Activated CD4-positive, CD25-positive, alpha-beta regulatory T cell (primary cell): ENCODE results near the gene MAPK8IP3.
"Not testable (repeated sequence)": the region's sequence is repeated elsewhere in the genome, so short reads cannot be mapped to it uniquely, and the experiment has no call there.

Experiments used
- DNase-seq, 4 experiments: peaks; one replicate each; lab custom pipeline; 2025; lab: John Stamatoyannopoulos, UW

Gene MAPK8IP3

DNA sequence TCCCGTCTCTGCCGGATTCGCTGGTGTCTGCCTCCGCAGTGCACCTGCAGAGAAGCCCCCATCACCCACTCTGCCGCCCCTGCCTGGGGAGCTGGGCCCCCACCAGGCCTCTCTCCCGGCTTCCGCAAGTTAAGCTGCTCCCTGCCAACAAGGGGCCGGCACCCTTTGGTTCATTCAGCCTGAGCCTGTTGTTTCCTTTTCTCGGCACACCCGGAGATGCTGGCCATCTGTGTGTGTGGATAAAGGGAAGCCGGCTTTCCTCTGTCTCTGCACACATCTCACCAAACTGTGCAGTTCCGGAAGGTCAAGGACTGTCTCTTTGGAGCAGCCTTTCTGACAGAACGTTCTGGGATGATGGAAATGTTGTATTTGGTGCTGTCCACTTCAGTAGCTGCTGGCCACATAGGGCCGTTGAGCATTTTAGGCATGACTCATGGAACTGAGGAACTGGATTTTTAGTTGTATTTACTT lies 6.8 kb downstream of the MAPK8IP3 start:
- no peak for DNase-seq

DNA sequence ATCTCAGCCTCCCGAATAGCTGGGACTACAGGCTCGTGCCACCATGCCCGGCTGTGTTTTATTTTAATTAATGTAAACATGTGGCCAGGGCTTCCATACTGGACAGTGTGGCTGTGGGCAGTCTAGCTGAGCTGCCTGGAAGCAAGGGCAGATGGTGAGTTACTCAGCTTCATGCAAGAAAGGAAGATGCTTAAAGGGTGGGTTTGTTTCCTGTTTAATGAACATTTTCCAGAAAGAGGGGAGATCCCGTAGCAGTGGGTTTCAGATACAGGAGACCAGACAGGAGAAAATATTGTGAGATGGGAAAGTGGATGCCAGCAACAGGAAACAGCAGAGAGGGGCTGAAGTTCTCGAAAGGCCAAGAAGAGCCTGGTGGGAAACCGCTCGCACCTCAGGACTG lies 7.3 kb downstream of the MAPK8IP3 start:
- no peak for DNase-seq

DNA sequence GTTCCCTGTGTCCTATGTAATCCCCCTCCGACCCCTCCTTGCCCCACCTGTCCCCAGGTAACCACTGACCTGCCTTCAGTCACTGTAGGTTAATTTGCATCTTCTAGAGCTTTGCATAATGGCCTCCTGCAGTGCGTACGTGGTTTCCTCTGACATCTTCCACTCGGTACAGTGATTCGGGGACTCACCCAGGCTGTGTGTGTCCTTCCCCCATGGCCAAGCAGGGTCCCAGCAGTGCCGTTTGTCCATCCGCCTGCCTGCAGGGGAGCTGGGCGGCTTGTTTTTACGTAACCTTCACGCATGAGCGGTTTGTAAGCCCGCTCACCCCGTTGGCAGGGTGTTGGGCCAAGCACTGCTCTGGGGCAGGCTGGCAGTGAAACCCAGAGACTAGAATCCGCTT lies 7.9 kb downstream of the MAPK8IP3 start:
- no peak for DNase-seq

DNA sequence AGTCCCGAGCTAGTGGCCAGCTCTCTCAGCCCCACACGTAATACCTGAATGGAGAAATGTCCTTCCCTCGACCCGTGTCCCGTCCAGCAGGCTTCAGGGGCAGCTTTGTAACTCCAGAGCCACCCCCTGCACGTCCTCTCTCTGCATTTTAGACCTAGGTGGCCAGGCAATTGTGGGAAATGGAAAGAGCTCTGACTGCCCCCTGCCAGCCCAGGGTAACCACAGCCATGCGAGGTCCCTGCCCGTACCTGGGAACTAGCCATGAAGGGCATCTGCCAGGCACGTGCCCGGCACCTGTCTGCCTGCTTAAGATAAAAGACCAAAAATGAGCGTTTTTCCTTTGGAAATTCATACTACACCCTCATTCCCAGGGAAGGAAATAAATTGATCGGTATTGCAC lies 9.2 kb downstream of the MAPK8IP3 start:
- no peak for DNase-seq

DNA sequence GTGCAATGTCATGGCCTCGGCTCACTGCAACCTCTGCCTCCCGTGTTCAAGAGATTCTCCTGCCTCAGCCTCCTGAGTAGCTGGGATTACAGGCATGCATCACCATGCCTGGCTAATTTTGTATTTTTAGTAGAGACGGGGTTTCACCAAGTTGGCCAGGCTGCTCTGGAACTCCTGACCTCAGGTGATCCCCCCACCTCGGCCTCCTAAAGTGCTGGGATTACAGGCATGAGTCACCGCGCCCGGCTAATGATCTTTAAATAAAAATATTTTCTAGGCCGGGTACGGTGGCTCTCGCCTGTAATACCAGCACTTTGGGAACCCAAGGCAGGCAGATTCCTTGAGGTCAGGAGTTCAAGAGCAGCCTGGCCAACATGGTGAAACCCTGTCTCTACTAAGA lies 12.2 kb downstream of the MAPK8IP3 start:
- not testable (repeated sequence) for DNase-seq

DNA sequence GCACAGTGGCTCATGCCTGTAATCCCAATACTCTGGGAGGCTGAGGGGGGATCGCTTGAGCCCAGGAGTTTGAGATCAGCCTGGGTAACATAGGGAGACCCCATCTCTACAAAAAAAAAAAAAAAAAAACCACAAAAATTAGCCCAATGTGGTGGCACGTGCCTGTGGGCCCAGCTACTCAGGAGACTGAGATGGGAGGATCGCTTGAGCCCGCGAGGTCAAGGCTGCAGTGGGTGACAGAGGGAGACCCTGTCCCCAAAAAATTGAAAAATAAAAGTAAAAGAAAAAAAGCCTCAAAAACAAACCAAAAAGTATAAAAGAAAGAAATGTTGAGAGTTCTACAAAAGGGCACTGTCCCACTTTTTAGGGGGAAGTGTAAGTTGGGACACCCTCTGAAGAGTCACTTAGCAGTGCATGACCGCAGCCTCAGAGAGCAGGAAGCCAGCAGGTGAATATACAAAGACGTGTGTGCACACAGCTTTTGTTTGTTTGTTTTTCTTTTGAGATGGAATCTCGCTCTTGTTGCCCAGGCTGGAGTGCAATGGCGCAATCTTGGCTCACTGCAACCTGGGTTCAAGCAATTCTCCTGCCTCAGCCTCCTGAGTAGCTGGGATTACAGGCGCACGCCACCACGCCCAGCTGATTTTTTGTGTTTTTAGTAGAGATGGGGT lies 13.7 kb downstream of the MAPK8IP3 start:
- not testable (repeated sequence) for DNase-seq

DNA sequence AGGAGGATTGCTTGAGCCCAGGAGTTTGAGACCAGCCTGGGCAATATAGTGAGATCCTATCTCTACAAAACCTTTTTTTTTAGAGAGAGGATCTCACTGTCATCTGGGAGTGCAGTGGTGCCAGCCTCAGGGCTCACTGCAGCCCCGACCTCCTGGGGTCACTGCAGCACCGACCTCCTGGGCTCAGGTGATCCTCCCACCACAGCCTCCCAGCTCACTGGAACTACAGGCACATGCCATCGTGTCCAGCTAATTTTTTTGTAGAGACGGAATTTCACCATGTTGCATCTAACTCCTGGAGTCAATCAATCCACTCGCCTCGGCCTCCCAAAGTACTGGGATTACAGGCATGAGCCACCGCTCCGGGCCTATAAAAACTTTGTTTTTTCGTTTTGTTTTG lies 15.4 kb downstream of the MAPK8IP3 start:
- no peak for DNase-seq

DNA sequence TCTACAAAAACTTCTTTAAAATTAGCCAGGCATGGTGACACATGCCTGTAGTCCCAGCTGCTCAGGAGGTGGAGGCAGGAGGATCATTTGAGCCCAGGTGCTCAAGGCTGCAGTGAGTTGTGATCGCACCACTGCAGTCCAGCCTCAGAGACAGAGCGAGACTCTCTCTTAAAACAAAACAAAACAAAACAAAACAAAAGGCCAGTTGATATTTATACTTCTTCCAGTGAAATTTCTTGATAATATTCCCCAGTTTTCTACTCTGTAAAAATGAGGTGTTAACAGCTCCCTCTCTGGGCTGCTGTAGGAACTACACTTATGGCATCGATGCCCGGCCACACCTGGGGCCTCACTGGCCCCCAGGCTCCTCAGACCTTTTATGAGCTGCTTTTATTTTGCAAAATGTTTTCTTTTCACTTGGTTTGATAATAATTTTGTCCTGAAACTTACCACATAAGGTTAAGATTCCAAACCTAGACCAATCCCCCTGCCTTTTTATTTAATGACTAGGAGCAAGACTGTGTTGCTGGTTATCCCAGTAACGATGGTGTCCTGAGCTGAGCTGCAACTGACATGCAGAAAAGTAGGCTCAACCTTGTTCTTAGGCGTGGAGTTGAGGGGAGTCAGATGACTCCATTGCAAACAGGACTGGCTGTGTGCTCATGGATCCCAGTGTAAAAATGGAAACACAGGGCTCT lies 17.6 kb downstream of the MAPK8IP3 start:
- peak in 1 of 4 experiments; percentile 5 for DNase-seq

DNA sequence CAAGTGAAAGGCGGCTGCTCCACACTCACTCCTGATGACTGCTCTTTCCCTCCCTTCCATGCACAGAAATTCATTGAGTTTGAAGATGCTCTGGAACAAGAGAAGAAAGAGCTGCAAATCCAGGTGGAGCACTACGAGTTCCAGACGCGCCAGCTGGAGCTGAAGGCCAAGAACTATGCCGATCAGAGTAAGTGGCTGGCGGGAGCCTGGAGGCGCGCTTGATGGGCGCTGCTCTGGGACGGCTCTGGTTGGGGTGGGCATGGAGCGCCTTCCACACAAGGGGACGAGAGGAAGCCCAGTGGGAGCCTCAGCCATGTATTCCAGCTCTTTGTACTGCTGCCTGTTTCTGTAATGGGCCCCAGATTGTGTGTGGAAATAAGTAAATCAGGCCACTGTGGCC lies 18.5 kb downstream of the MAPK8IP3 start:
- DNase-seq = no peak

DNA sequence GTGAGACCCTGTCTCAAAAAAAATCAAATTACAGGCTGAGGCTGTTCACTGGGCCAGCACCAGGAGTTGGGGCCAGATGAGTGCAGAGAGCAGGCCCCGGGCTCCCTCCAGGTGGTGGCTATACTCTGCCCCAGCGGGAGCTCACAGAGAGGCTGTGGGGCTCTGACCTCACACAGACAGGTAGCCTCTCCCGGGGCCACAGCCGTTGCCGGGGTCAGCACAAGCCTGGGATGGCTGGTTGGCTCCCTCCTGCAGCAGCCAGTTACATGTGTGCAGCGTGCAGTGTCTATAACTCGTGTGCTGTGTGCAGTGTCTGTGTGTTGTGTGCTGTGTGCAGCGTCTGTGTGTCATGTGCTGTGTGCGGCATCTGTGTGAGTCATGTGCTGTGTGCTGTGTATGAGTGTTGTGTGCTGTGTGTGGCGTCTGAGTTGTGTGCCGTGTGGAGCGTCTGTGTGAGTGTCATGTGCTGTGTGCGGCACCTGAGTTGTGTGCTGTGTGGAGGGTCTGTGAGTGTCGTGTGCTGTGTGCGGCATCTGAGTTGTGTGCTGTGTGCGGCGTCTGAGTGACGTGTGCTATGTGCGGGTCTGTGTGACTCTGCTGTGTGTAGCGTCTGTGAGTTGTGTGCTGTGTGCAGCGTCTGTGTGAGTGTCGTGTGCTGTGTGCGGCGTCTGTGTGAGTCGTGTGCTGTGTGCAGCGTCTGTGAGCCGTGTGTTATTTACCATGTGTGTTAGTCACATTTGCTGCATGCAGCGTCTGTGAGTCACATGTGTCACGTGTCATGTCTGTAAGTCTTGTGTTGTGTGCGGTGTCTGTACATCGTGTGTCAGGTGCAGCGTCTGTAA lies 20.9 kb downstream of the MAPK8IP3 start:
- DNase-seq = no peak

DNA sequence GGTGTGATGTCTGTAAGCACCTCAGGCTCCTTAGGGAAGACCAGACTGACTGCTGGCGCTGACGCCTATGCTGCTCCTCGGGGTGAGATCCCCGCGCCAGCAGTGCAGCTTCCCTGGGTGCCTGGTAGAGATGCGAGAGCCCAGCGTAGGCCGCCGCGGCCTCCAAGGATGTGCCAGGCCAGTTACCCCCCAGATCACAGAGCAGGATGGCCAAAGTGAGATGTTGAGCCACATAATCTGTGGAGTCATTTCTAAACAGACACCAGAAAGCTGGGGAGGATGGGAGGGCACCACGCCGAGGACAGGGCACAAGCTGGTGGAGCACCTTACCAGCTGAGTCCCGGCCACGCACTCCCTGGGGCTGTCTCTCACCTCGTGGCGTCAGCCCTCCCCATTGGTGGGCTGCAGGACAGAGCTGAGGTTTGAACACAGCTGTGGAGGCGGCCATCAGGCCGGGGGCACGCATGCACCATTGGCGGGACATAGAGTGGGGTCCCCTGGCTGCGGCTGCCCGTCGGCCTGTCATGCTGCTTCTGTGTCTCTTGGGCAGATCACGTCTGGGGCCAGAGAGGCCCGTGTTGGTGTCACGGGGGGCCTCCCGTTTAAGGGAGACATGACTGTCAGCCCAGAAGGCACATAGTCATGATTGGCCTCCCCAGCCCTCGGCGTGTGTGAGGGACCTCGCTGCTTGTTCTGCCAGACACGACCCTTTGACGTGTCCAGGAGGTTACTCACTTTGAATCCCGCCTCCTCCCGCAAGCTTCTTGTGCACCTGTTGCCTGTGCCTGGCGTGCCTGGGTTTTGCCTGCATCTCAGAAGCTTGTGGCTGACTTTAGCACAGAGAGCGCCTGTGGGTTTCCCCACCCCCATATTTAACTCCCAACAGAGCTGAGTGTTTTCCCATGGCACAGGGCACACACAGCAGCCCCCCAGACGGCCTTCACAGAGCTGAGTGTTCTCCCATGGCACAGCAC lies 21.9 kb downstream of the MAPK8IP3 start:
- DNase-seq = no peak

DNA sequence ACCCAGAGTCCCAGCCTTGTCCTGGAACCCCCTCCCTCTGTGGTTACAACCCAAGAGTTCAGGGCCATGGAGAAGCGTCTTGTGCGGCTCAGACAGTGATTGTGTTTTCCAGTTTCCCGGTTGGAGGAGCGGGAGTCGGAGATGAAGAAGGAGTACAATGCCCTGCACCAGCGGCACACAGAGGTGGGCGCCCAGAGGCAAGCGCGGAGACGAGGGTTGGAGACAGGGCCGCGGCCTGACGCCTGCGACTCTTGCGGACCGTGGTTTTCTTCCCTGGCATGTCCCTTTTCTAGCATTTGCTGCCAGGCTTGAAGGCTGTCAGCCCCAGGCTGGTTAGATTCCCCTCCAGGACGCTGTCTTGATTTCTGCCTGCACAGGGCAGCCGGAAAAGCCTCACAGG lies 23.0 kb downstream of the MAPK8IP3 start:
- no peak for DNase-seq

DNA sequence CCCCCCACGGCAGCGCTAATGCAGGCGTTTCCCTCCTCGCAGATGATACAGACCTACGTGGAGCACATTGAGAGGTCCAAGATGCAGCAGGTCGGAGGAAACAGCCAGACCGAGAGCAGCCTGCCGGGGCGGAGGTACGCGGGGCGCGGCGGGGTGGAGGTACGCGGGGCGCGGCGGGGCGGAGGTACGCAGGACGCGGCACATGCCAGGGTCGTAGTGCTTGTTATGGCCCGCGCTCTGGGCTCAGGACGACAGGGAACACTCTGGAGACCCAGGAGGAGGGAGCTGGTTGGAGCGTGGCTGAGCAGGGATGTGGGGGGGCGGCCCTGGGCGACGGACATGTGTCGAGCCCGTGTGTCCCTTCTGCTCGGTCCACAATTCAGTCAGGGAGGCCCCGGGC lies 23.4 kb downstream of the MAPK8IP3 start:
- DNase-seq = no peak

DNA sequence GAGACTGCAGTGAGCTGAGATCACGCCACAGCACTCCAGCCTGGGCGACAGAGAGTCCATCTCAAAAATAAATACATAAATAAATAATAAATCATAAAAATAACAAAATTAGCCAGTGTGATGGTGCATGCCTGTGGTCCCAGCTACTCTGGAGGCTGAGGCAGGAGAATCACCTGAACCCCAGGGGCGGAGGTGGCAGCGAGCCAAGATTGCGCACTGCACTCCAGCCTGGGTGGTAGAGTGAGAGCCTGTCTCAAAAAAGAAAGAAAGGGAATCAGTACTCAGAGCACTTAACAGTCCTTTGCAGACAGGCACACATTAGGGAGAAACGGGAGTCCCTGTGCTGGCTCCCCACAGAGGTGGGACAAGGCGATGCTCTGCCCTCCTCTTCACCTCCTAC lies 25.1 kb downstream of the MAPK8IP3 start:
- no peak for DNase-seq

DNA sequence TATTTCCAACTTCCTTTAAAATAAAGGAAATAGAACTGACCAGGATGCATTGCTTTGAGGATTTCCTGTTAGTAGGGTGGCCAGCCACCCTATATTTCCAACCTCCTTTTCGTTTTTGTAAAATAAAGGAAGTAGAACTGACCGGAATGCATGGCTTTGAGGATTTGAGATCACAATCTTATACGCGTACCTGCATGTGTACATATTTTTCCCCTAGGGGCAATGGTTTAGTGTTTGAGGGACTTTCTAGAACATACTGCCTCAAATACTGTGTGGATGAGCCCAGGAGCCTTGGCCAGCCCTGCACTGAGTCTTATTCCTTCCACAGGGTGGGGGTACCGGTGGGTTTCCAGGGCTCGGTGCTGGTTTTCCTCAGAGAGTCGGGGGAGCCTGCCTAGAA lies 25.6 kb downstream of the MAPK8IP3 start:
- DNase-seq = no peak

DNA sequence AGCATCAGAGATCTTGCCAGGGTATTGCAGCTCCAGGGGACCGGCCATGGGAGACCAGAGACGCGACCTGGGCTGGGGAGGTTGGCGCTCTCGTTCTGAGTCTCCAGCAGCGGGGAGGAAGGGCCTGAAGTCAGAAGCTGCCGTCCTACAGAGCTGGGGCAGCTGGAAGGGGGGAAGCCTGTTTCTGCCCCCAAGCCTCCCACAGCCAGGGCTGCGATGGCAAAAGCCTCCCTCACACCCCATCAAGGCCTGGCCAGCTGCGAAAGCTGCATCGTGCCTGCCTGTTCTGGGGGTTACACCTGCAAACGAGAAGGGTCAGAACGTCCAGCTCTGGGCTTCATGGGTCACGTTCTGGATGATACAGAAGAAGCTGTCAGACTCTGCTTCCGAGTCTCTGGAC lies 26.1 kb downstream of the MAPK8IP3 start:
- no peak for DNase-seq

DNA sequence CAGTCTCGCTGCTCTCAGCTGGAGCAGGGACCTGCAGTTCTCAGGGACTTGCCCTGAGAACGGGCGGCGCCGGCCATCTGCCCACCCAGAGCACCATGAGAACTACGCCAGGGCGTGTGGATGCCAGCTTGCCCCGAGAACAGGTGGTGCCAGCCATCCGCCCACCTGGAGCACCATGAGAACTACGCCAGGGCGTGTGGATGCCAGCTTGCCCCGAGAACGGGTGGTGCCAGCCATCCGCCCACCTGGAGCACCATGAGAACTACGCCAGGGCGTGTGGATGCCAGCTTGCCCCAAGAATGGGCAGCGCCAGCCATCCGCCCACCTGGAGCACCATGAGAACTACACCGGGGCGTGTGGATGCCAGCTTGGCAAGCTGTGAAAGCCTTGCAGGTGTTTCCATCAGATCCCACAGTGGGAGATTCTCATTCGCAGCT lies 26.6 kb downstream of the MAPK8IP3 start:
- not testable (repeated sequence) for DNase-seq

DNA sequence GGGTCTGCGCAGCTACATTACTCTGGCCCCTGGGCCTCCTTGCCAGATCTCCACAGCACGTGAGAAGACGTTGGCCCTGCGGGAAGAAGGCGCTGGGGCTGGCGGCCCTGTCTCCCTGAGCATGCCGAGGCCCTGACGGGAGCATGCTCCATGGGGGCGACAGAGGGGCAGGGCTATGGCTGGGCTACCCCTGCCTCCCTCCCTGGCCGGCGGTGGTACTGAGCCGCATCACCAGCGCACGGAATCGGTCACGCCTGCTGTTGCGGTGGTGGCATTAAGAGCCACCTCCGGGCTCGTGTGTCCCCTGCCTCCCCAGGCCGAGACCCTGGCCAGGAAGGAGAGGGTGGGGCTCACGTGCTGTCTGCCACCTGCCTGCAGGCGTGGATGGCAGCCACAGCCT lies 28.1 kb downstream of the MAPK8IP3 start:
- no peak for DNase-seq

DNA sequence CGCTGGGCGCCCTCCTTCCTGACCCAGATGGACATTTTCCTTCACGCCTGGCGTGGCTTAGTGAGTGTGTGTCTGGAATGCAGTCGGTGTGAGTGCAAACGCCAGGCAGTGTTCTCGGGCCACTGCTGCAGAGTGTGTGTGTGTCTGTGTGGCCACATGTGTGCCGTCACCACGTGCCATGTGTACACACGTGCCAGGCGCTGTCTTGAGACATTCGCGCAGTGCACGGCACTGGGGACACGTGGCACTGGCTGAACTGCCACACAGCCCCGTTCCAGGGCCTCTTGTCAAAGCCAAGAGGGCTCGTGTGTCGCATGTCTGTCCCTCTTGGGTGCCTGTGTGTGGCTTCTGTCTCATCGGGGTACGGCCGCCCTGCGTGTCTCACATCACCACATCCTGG lies 28.8 kb downstream of the MAPK8IP3 start:
- DNase-seq = no peak

DNA sequence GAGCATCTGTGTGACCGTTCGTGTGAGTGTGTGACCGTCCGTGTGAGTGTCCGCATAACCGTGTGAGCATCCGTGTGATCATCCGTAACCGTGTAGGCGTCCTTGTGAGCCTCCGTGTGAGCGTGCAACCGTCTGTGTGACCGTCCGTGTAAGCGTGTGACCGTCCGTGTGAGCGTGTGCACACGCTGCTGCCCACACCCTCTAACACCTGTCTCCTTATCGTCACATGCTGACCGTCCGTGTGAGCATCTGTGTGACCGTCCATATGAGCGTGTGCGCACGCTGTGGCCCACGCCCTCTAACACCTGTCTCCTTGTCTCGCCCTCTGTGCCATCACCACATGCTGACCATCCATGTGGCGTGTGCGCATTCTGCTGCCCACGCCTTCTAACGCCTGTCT lies 34.2 kb downstream of the MAPK8IP3 start:
- no peak for DNase-seq

DNA sequence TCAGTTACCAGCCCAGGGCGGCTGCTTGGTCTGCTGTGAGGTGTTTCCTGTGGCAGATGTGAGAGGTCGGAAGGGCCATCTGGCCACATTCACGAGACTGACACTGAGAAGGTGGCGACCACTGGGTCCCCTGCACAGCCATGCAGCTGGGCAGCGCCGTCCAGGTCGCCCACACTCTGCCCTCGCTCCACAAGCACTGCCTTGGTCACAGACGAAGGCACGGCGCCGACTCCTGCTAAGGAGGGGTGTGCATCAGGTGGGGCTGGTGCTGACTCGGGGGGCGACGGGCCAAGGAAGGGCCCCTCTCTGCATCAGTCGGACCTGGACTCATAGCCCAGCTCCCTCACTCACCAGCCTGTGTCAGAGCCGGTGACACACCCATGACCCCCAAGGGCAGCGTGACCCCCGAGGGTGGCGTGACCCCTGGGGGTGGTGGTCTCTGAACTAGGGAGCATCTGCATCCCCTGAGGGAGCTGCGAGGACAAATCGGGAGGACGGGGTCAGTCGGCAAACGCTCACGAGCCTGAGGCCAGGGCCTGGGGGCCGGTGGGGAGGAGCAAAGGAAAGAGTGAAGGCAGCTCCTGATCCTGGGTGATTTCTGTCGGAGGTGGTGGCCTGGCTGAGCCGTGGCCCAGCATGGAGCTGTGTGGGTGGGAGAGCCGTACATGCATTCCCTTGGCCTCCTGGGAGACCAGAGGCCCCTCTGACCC lies 34.9 kb downstream of the MAPK8IP3 start:
- no peak for DNase-seq
